Lung (tissue), 12 donors: ENCODE measurements around the gene GDF3. TPM values are rescaled to one million over a fixed set of nuclear protein-coding genes. Genes with fewer than 3 reads are reported as not detected.

Experiments used
- ATAC-seq: fragments of 200-7000 bp; cut with Tn5 transposase; one replicate; pipeline ENCODE4 v1.9.1; 2020; ENCODE audit warnings: moderate number of reproducible peaks; ENCODE audit not compliant: insufficient read depth, low FRiP score
- DNase-seq, 3 donors: peaks; one replicate each; pipeline ENCODE4 v3.0.0-alpha.2; 2013 to 2017
- H3K27ac ChIP-seq, 2 donors: one replicate each; pipeline ENCODE4 v1.5.1; 2013; ENCODE audit warnings: mild to moderate bottlenecking in 2 of 2, moderate library complexity in 2 of 2, control low read depth in 1 of 2, inconsistent platforms in 1 of 2, low read depth in 1 of 2, low read length in 1 of 2
- H3K27me3 ChIP-seq, 3 donors: one replicate each; pipeline ENCODE4 v1.5.1; 2013; ENCODE audit warnings: low read length in 2 of 3; ENCODE audit not compliant: control insufficient read depth in 3 of 3, insufficient read depth in 3 of 3
- H3K36me3 ChIP-seq, 4 donors: one replicate each; pipeline ENCODE4 v1.5.1; 2013; ENCODE audit warnings: low read length in 4 of 4, mild to moderate bottlenecking in 1 of 4, moderate library complexity in 1 of 4; ENCODE audit not compliant: control insufficient read depth in 4 of 4, insufficient read depth in 4 of 4
- H3K4me1 ChIP-seq, 5 donors: one replicate each; pipeline ENCODE4 v1.5.1; 2013; ENCODE audit warnings: low read length in 5 of 5, mild to moderate bottlenecking in 2 of 5, moderate library complexity in 1 of 5; ENCODE audit not compliant: control insufficient read depth in 5 of 5, insufficient read depth in 5 of 5
- H3K4me3 ChIP-seq: one replicate; pipeline ENCODE4 v1.5.1; 2013; ENCODE audit warnings: mild to moderate bottlenecking, control low read depth, moderate library complexity
- H3K9ac ChIP-seq, 2 donors: one replicate each; pipeline ENCODE4 v1.5.1; 2013; ENCODE audit warnings: low read length in 2 of 2, control low read depth in 1 of 2; ENCODE audit not compliant: insufficient read depth in 1 of 2
- H3K9me3 ChIP-seq, 4 donors: one replicate each; pipeline ENCODE4 v1.5.1; 2013; ENCODE audit warnings: low read length in 3 of 4, mild to moderate bottlenecking in 1 of 4, moderate library complexity in 1 of 4; ENCODE audit not compliant: control insufficient read depth in 4 of 4, insufficient read depth in 3 of 4
- CTCF ChIP-seq: IDR thresholded peaks from 2 replicates; pipeline ENCODE4 v1.5.1; 2012; ENCODE audit warnings: mild to moderate bottlenecking; ENCODE audit errors: control extremely low read depth, extremely low read depth
- WGBS, 2 donors: extraction: QIAGEN DNeasy Blood & Tissue Kit; methylation state at CpG; one replicate each; pipeline ENCODE4 v1.1.7; 2013; 5-methylcytosine and 5-hydroxymethylcytosine counted together
- polyA plus RNA-seq, 2 donors: library from polyadenylated mRNA; stranded (reverse); fragments of 200-250 nt; gene quantifications; one replicate each; pipeline ENCODE4 v1.2.1, GENCODE V29; 2013
- total RNA-seq, 2 donors: library from RNA; depleted of rRNA in 1 of 2; stranded (reverse); fragments of >200 nt in 1 of 2; gene quantifications; one replicate each; pipeline ENCODE4 v1.2.1, GENCODE V29; 2014 to 2021
- donor health status: control.
- donor health status: control.
- donor health status: Bipolar disorder and iron deficiency.
- donor health status: healthy.
- donor health status: DM: yes; HTN: yes; CAD: no.

Gene GDF3
- total and polyA plus RNA-seq, 4 donors, result 0.02 to 0.35 TPM; not detected in 2

- no peaks in the 10 kb centered on the region for H3K9me3 ChIP-seq
- no peaks in the 10 kb centered on the region for H3K27me3 ChIP-seq
- H3K9ac ChIP-seq, result no peak overlapping the region
- no peaks in the 10 kb centered on the region for H3K36me3 ChIP-seq
- WGBS, 2 donors, result 79 to 84% methylated on average over 5 of the region's 5 CpGs
- ATAC-seq (no peak), DNase-seq (no peak)
- H3K27ac ChIP-seq, result no peak overlapping the region
- no peaks in the 10 kb centered on the region for H3K4me1 ChIP-seq
- H3K4me3 ChIP-seq, result no peak overlapping the region
- TF ChIP-seq CTCF, result no peak
Measured at GRCh38 chr12:7668171-7668570, 27.4 kb downstream of the GDF3 start.

- Histone ChIP-seq H3K4me3 (no peak overlapping the region), H3K27me3 (no peaks in the 10 kb centered on the region), H3K4me1 (no peaks in the 10 kb centered on the region), H3K9ac (no peak overlapping the region), H3K36me3 (no peaks in the 10 kb centered on the region), H3K27ac (no peak overlapping the region), H3K9me3 (no peaks in the 10 kb centered on the region)
- DNase-seq, result peak in 2 of 3 donors; percentile 6 to 10
- TF ChIP-seq CTCF, result no peak
- 64 to 78% methylated on average over 4 of the region's 4 CpGs for WGBS, 2 donors
- ATAC-seq, result no peak
Measured at GRCh38 chr12:7667125-7667524, 28.4 kb downstream of the GDF3 start.

- WGBS, 2 donors, result 84% methylated on average over 5 of the region's 5 CpGs
- TF ChIP-seq CTCF, result no peak
- Histone ChIP-seq H3K36me3 (no peaks in the 10 kb centered on the region), H3K9me3 (no peaks in the 10 kb centered on the region), H3K4me1 (no peaks in the 10 kb centered on the region), H3K4me3 (no peak overlapping the region), H3K9ac (no peak overlapping the region), H3K27me3 (no peaks in the 10 kb centered on the region), H3K27ac (no peak overlapping the region)
- ATAC-seq, result no peak
- no peak for DNase-seq
Measured at GRCh38 chr12:7666595-7666994, 29.0 kb downstream of the GDF3 start.

- Histone ChIP-seq H3K27me3 (no peaks in the 10 kb centered on the region), H3K9me3 (no peaks in the 10 kb centered on the region), H3K4me1 (no peaks in the 10 kb centered on the region), H3K4me3 (no peak overlapping the region), H3K36me3 (no peaks in the 10 kb centered on the region), H3K27ac (no peak overlapping the region), H3K9ac (no peak overlapping the region)
- no peak for DNase-seq
- TF ChIP-seq CTCF, result no peak
- ATAC-seq, result no peak
- 75 to 96% methylated on average over 5 of the region's 5 CpGs for WGBS, 2 donors
Measured at GRCh38 chr12:7661741-7662140, 33.8 kb downstream of the GDF3 start.
